Forelimb muscle (tissue), 1 donor: Measurements from ENCODE around the gene SNPH. TPM values are rescaled to one million over a fixed set of nuclear protein-coding genes. Genes with fewer than 3 reads are reported as not detected.
"Not testable (repeated sequence)": the region's sequence is repeated elsewhere in the genome, so short reads cannot be mapped to it uniquely, and the experiment has no call there.

Experiments used
- DNase-seq: peaks from one replicate; pipeline ENCODE4 v3.0.0-alpha.2; 2013; ENCODE audit warnings: low read depth
- polyA plus RNA-seq: library from polyadenylated mRNA; unstranded; fragments of 120-200 nt; gene quantifications from one replicate; pipeline ENCODE4 v1.2.1, GENCODE V29; 2013; ENCODE audit not compliant: insufficient read length

SNPH gene
- 9.0 TPM for polyA plus RNA-seq

- DNase-seq: peak; percentile 32
Observed at GRCh38 chr20:1266167-1266973, at the start of gene SNPH. SNPH (plus strand) TSS chr20:1266294; CDS start chr20:1296240, 29,946 bp downstream.

GRCh38 chr20:1216527-1217427 is 49.3 kb upstream of the SNPH start:
- not testable (repeated sequence) for DNase-seq

- not testable (repeated sequence) for DNase-seq
Observed at GRCh38 chr20:1222750-1223149, 43.3 kb upstream of the SNPH start.

GRCh38 chr20:1224205-1224890 is 41.7 kb upstream of the SNPH start:
- no peak for DNase-seq

GRCh38 chr20:1225263-1225782 is 40.8 kb upstream of the SNPH start:
- no peak for DNase-seq

- no peak for DNase-seq
Observed at GRCh38 chr20:1225783-1226654, 40.1 kb upstream of the SNPH start, which contains the start of gene RAD21L1. RAD21L1 (plus strand) TSS chr20:1226044; CDS start chr20:1228454, 2,410 bp downstream.

GRCh38 chr20:1229541-1229940 is 36.6 kb upstream of the SNPH start:
- no peak for DNase-seq

GRCh38 chr20:1232286-1233111 is 33.6 kb upstream of the SNPH start:
- no peak for DNase-seq

GRCh38 chr20:1240549-1240948 is 25.5 kb upstream of the SNPH start:
- DNase-seq: no peak

GRCh38 chr20:1241456-1241855 is 24.6 kb upstream of the SNPH start:
- DNase-seq: no peak

- no peak for DNase-seq
Observed at GRCh38 chr20:1242099-1242498, 24.0 kb upstream of the SNPH start.

- no peak for DNase-seq
Observed at GRCh38 chr20:1242530-1242929, 23.6 kb upstream of the SNPH start.

- DNase-seq: no peak
Observed at GRCh38 chr20:1245578-1245977, 20.5 kb upstream of the SNPH start.

GRCh38 chr20:1247689-1248088 is 18.4 kb upstream of the SNPH start:
- DNase-seq: no peak

GRCh38 chr20:1250282-1250681 is 15.8 kb upstream of the SNPH start:
- DNase-seq: not testable (repeated sequence)

GRCh38 chr20:1252416-1252815 is 13.7 kb upstream of the SNPH start:
- DNase-seq: no peak

- DNase-seq: no peak
Observed at GRCh38 chr20:1254254-1254653, 11.8 kb upstream of the SNPH start.

- DNase-seq: no peak
Observed at GRCh38 chr20:1255675-1256074, 10.4 kb upstream of the SNPH start.

- no peak for DNase-seq
Observed at GRCh38 chr20:1263853-1264252, 2.2 kb upstream of the SNPH start.

- no peak for DNase-seq
Observed at GRCh38 chr20:1264727-1265126, 1.4 kb upstream of the SNPH start.
